KMS-11 (cell line): ENCODE results near the gene UCN3.

ENCODE experiments used
- H2AFZ ChIP-seq: fragments of 200-600 bp; sonication (generic); 2 replicates; pipeline ENCODE4 v1.6.1; 2016; ENCODE audit warnings: antibody characterized with exemption, mixed run types, low read depth
- H3K27ac ChIP-seq: fragments of 200-600 bp; sonication (generic); 2 replicates; pipeline ENCODE4 v1.6.1; 2016; ENCODE audit warnings: mild to moderate bottlenecking, mixed run types
- H3K27me3 ChIP-seq: fragments of 200-600 bp; sonication (generic); 2 replicates; pipeline ENCODE4 v1.6.1; 2017; ENCODE audit warnings: mild to moderate bottlenecking, low read depth, mixed run types, moderate library complexity; ENCODE audit not compliant: insufficient read depth
- H3K36me3 ChIP-seq: fragments of 200-600 bp; sonication (generic); 2 replicates; pipeline ENCODE4 v1.6.1; 2017; ENCODE audit warnings: mild to moderate bottlenecking, mixed run types; ENCODE audit not compliant: insufficient read depth
- H3K4me1 ChIP-seq: fragments of 200-600 bp; sonication (generic); 2 replicates; pipeline ENCODE4 v1.6.1; 2016; ENCODE audit warnings: mild to moderate bottlenecking, low read depth, mixed run types; ENCODE audit not compliant: poor library complexity, severe bottlenecking
- H3K4me2 ChIP-seq: fragments of 200-600 bp; sonication (generic); 2 replicates; pipeline ENCODE4 v1.7.0; 2016; ENCODE audit warnings: mild to moderate bottlenecking, mixed run types
- H3K4me3 ChIP-seq: fragments of 200-600 bp; sonication (generic); IDR thresholded peaks from 2 replicates; pipeline ENCODE4 v1.6.1; 2017; ENCODE audit warnings: low read depth, low read length, mixed read lengths; ENCODE audit not compliant: insufficient read depth
- H3K79me2 ChIP-seq: fragments of 200-600 bp; sonication (generic); 2 replicates; pipeline ENCODE4 v1.6.1; 2016; ENCODE audit warnings: low read depth, mixed run types; ENCODE audit not compliant: insufficient read depth
- H3K9ac ChIP-seq: fragments of 200-600 bp; sonication (generic); 2 replicates; pipeline ENCODE4 v1.6.1; 2016; ENCODE audit warnings: mild to moderate bottlenecking, mixed run types
- H4K20me1 ChIP-seq: fragments of 200-600 bp; sonication (generic); 2 replicates; pipeline ENCODE4 v1.6.1; 2016; ENCODE audit warnings: mild to moderate bottlenecking, mixed run types; ENCODE audit not compliant: insufficient read depth
- CTCF ChIP-seq: fragments of 200-600 bp; sonication (generic); conservative IDR thresholded peaks from 2 replicates; pipeline ENCODE4 v1.6.1; 2017; ENCODE audit warnings: low read depth, mild to moderate bottlenecking, antibody characterized with exemption, low read length, moderate library complexity, mixed read lengths

UCN3 gene

GRCh38 chr10:5391790-5392189 lies 27.0 kb downstream of the UCN3 start:
- no peak overlapping the region for H3K9ac ChIP-seq
- no peak overlapping the region for H3K27ac ChIP-seq
- H2AFZ ChIP-seq: no peak overlapping the region
- H3K4me2 ChIP-seq: no peak overlapping the region
- H3K4me3 ChIP-seq: no peak overlapping the region
- H3K4me1 ChIP-seq: no peaks in the 10 kb centered on the region
- H3K27me3 ChIP-seq: no peaks in the 10 kb centered on the region
- no peaks in the 10 kb centered on the region for H3K79me2 ChIP-seq
- H4K20me1 ChIP-seq: no peaks in the 10 kb centered on the region
- H3K36me3 ChIP-seq: no peaks in the 10 kb centered on the region
- TF ChIP-seq CTCF: no peak

GRCh38 chr10:5393529-5393928 lies 28.8 kb downstream of the UCN3 start:
- no peaks in the 10 kb centered on the region for H3K4me1 ChIP-seq
- H3K4me2 ChIP-seq: no peak overlapping the region
- no peak overlapping the region for H3K4me3 ChIP-seq
- H3K79me2 ChIP-seq: no peaks in the 10 kb centered on the region
- H4K20me1 ChIP-seq: no peaks in the 10 kb centered on the region
- H3K27ac ChIP-seq: no peak overlapping the region
- no peak for TF ChIP-seq CTCF
- H2AFZ ChIP-seq: no peak overlapping the region
- no peaks in the 10 kb centered on the region for H3K27me3 ChIP-seq
- H3K9ac ChIP-seq: no peak overlapping the region
- no peaks in the 10 kb centered on the region for H3K36me3 ChIP-seq

GRCh38 chr10:5395168-5395567 lies 30.4 kb downstream of the UCN3 start:
- Histone ChIP-seq H3K27me3 (no peaks in the 10 kb centered on the region), H4K20me1 (no peaks in the 10 kb centered on the region), H3K36me3 (no peaks in the 10 kb centered on the region), H2AFZ (no peak overlapping the region), H3K4me2 (no peak overlapping the region), H3K79me2 (no peaks in the 10 kb centered on the region), H3K27ac (no peak overlapping the region), H3K9ac (no peak overlapping the region), H3K4me1 (no peaks in the 10 kb centered on the region), H3K4me3 (no peak overlapping the region)
- TF ChIP-seq CTCF: no peak

GRCh38 chr10:5396556-5397300 lies 32.0 kb downstream of the UCN3 start:
- no peaks in the 10 kb centered on the region for H3K36me3 ChIP-seq
- H3K4me2 ChIP-seq: no peak overlapping the region
- H3K4me3 ChIP-seq: no peak overlapping the region
- H3K79me2 ChIP-seq: no peaks in the 10 kb centered on the region
- H3K27me3 ChIP-seq: no peaks in the 10 kb centered on the region
- no peaks in the 10 kb centered on the region for H3K4me1 ChIP-seq
- no peak for TF ChIP-seq CTCF
- no peak overlapping the region for H2AFZ ChIP-seq
- H3K27ac ChIP-seq: no peak overlapping the region
- no peaks in the 10 kb centered on the region for H4K20me1 ChIP-seq
- no peak overlapping the region for H3K9ac ChIP-seq
